H1 (cell line): Measurements from ENCODE around the gene PYGB. TPM values are rescaled to one million over a fixed set of nuclear protein-coding genes. Genes with fewer than 3 reads are reported as not detected.

ENCODE experiments used
- CTCF ChIA-PET: fragments of 300-600 bp; sonication (Branson Sonifier 250); formaldehyde crosslinking; loops from one replicate; lab custom pipeline; 2021; ENCODE audit not compliant: partially characterized antibody; lab: Charles Lee
- POLR2A ChIA-PET: fragments of 300-600 bp; sonication (Branson Sonifier 250); formaldehyde crosslinking; loops from one replicate; lab custom pipeline; 2021; ENCODE audit warnings: inconsistent platforms; ENCODE audit not compliant: partially characterized antibody; lab: Charles Lee
- DNase-seq, 2 experiments: peaks; one replicate each; pipeline versions ENCODE4 v3.0.0 to v3.0.0-alpha.2; 2010 to 2022; ENCODE audit warnings: low spot score in 2 of 2, low read depth in 1 of 2, mixed read lengths in 1 of 2
- FAIRE-seq: peaks from 2 replicates; lab custom pipeline; 2011; peaks lifted over from hg19 to GRCh38; lab: Jason Lieb, UNC
- H2AFZ ChIP-seq: 2 replicates; pipeline ENCODE4 v1.8.1; 2012; ENCODE audit warnings: low read length, inconsistent platforms
- H2AK5ac ChIP-seq: 2 replicates; pipeline ENCODE4 v1.6.1; 2013; ENCODE audit warnings: low read depth, low read length
- H2BK120ac ChIP-seq: replicated peaks from 2 replicates; pipeline ENCODE3; 2013; ENCODE audit warnings: low read depth, low read length, inconsistent platforms
- H2BK12ac ChIP-seq: 2 replicates; pipeline ENCODE4 v1.6.1; 2013; ENCODE audit warnings: low read depth, low read length
- H2BK15ac ChIP-seq: 2 replicates; pipeline ENCODE4 v1.6.1; 2013; ENCODE audit warnings: low read length
- H2BK20ac ChIP-seq: 2 replicates; pipeline ENCODE4 v1.6.1; 2013; ENCODE audit warnings: low read length
- H2BK5ac ChIP-seq: 2 replicates; pipeline ENCODE4 v1.6.1; 2013; ENCODE audit warnings: low read depth, low read length
- H3K14ac ChIP-seq: 2 replicates; pipeline ENCODE4 v1.6.1; 2013; ENCODE audit warnings: inconsistent platforms; ENCODE audit not compliant: insufficient read length
- H3K18ac ChIP-seq: 2 replicates; pipeline ENCODE4 v1.6.1; 2013; ENCODE audit warnings: low read length; ENCODE audit errors: extremely low read depth
- H3K23ac ChIP-seq: 2 replicates; pipeline ENCODE4 v1.6.1; 2013; ENCODE audit warnings: inconsistent platforms; ENCODE audit not compliant: insufficient read length
- H3K23me2 ChIP-seq: 2 replicates; pipeline ENCODE4 v1.6.1; 2013; ENCODE audit warnings: low read depth, low read length
- H3K27ac ChIP-seq: 2 replicates; pipeline ENCODE4 v1.6.1; 2011; ENCODE audit warnings: low read depth, low read length, inconsistent platforms
- H3K27me3 ChIP-seq, 4 experiments: replicated peaks in 1 of 4; 1 replicate in 1 of 4; 2 replicates in 3 of 4; pipeline versions ENCODE4 v1.6.1 to v1.8.1; 2011 to 2013; ENCODE audit warnings: low read length in 3 of 4, mild to moderate bottlenecking in 3 of 4, inconsistent platforms in 2 of 4, mixed read lengths in 2 of 4, moderate library complexity in 1 of 4; ENCODE audit not compliant: control insufficient read depth in 3 of 4, insufficient read depth in 3 of 4; ENCODE audit errors: extremely low read depth in 1 of 4
- H3K36me3 ChIP-seq, 4 experiments: 2 replicates each; pipeline versions ENCODE4 v1.6.1 to v1.8.1; 2011 to 2013; ENCODE audit warnings: mild to moderate bottlenecking in 4 of 4, low read length in 3 of 4, moderate library complexity in 2 of 4, control low read depth in 1 of 4, inconsistent platforms in 1 of 4; ENCODE audit not compliant: insufficient read depth in 4 of 4, control insufficient read depth in 2 of 4
- H3K4ac ChIP-seq: replicated peaks from 2 replicates; pipeline ENCODE3; 2013; ENCODE audit warnings: low read length, low read depth, mixed read lengths, inconsistent platforms; ENCODE audit not compliant: insufficient read length
- H3K4me1 ChIP-seq, 4 experiments: replicated peaks in 1 of 4; 1 replicate in 1 of 4; 2 replicates in 3 of 4; pipeline versions ENCODE4 v1.6.1 to v1.8.1; 2011 to 2013; ENCODE audit warnings: low read length in 3 of 4, inconsistent platforms in 2 of 4, mixed read lengths in 1 of 4; ENCODE audit not compliant: insufficient read depth in 4 of 4, control insufficient read depth in 3 of 4
- H3K4me2 ChIP-seq, 2 experiments: 2 replicates each; pipeline versions ENCODE4 v1.6.1 to v1.8.1; 2011 to 2013; ENCODE audit warnings: low read depth in 2 of 2, low read length in 2 of 2, control low read depth in 1 of 2, inconsistent platforms in 1 of 2, mild to moderate bottlenecking in 1 of 2; ENCODE audit not compliant: insufficient read depth in 1 of 2
- H3K4me3 ChIP-seq, 4 experiments: fragments of 200-600, 300-600 bp in 1 of 4; sonication (generic), shearing (Covaris generic), sonication (Bioruptor Twin) in 1 of 4; 2 replicates each; pipeline versions ENCODE4 v1.5.1 to v1.8.1; 2011 to 2016; ENCODE audit warnings: low read length in 4 of 4, low read depth in 3 of 4, control low read depth in 2 of 4, inconsistent platforms in 2 of 4, mild to moderate bottlenecking in 2 of 4, mixed read lengths in 1 of 4, moderate library complexity in 1 of 4; ENCODE audit not compliant: insufficient read depth in 2 of 4; ENCODE audit errors: extremely low read depth in 1 of 4
- H3K56ac ChIP-seq: replicated peaks from 2 replicates; pipeline ENCODE3; 2013; ENCODE audit warnings: low read depth, mild to moderate bottlenecking, mixed read lengths, low read length, inconsistent platforms; ENCODE audit not compliant: insufficient read length
- H3K79me1 ChIP-seq: 2 replicates; pipeline ENCODE4 v1.6.1; 2013; ENCODE audit warnings: low read depth, low read length, control low read depth
- H3K79me2 ChIP-seq, 2 experiments: 2 replicates each; pipeline versions ENCODE4 v1.6.1 to v1.8.1; 2012 to 2013; ENCODE audit warnings: low read length in 2 of 2, mild to moderate bottlenecking in 2 of 2, inconsistent platforms in 1 of 2; ENCODE audit not compliant: insufficient read depth in 2 of 2, control insufficient read depth in 1 of 2
- H3K9ac ChIP-seq, 4 experiments: replicated peaks in 1 of 4; 1 replicate in 1 of 4; 2 replicates in 3 of 4; pipeline versions ENCODE4 v1.6.1 to v1.8.1; 2011 to 2013; ENCODE audit warnings: low read depth in 3 of 4, low read length in 3 of 4, control low read depth in 2 of 4, mild to moderate bottlenecking in 2 of 4, moderate library complexity in 2 of 4, inconsistent platforms in 1 of 4; ENCODE audit errors: extremely low read depth in 1 of 4
- H3K9me3 ChIP-seq, 2 experiments: 2 replicates each; pipeline versions ENCODE4 v1.6.1 to v1.8.1; 2012 to 2013; ENCODE audit warnings: mild to moderate bottlenecking in 2 of 2, moderate library complexity in 2 of 2, control low read depth in 1 of 2, inconsistent platforms in 1 of 2, low read depth in 1 of 2, low read length in 1 of 2, mixed read lengths in 1 of 2; ENCODE audit not compliant: insufficient read depth in 2 of 2
- H4K20me1 ChIP-seq, 2 experiments: replicated peaks in 1 of 2; 2 replicates each; pipeline versions ENCODE3 to v1.8.1; 2011 to 2013; ENCODE audit warnings: inconsistent platforms in 2 of 2, low read length in 2 of 2, mild to moderate bottlenecking in 1 of 2; ENCODE audit not compliant: insufficient read depth in 2 of 2, control insufficient read depth in 1 of 2
- H4K5ac ChIP-seq: 2 replicates; pipeline ENCODE4 v1.6.1; 2013; ENCODE audit warnings: low read length, low read depth, mixed read lengths, inconsistent platforms; ENCODE audit not compliant: insufficient read length
- H4K8ac ChIP-seq: 2 replicates; pipeline ENCODE4 v1.8.0; 2013; ENCODE audit warnings: mild to moderate bottlenecking, moderate library complexity, low read length, inconsistent platforms; ENCODE audit not compliant: insufficient read depth; ENCODE audit errors: extremely low read depth
- H4K91ac ChIP-seq: replicated peaks from 2 replicates; pipeline ENCODE3; 2013; ENCODE audit warnings: low read length, mixed read lengths, inconsistent platforms; ENCODE audit not compliant: insufficient read length
- ASH2L ChIP-seq: fragments of 200-600, 300-600 bp; sonication (generic); IDR thresholded peaks from one replicate; pipeline ENCODE4 v1.7.1; 2017; ENCODE audit warnings: low read length
- BRCA1 ChIP-seq: IDR thresholded peaks from 2 replicates; pipeline ENCODE4 v1.6.1; 2012; ENCODE audit warnings: low read depth, low read length, improper control_type of control experiment
- HDAC6 ChIP-seq: IDR thresholded peaks from one replicate; pipeline ENCODE4 v1.7.1; 2012; ENCODE audit warnings: low read depth, mild to moderate bottlenecking, inconsistent platforms, low read length, moderate library complexity
- KDM4A ChIP-seq: IDR thresholded peaks from one replicate; pipeline ENCODE4 v1.7.1; 2012; ENCODE audit warnings: low read depth, mild to moderate bottlenecking, moderate library complexity, low read length, inconsistent platforms; ENCODE audit not compliant: severe bottlenecking
- PHF8 ChIP-seq: fragments of 200-600 bp; sonication (generic); conservative IDR thresholded peaks from 2 replicates; pipeline ENCODE4 v1.7.1; 2012; ENCODE audit warnings: low read depth, mild to moderate bottlenecking, inconsistent platforms, low read length, moderate library complexity
- POLR2A ChIP-seq, 2 experiments: IDR thresholded peaks; 1 replicate in 1 of 2; 2 replicates in 1 of 2; pipeline ENCODE4 v1.6.1; 2011; ENCODE audit warnings: low read depth in 2 of 2, low read length in 2 of 2, mild to moderate bottlenecking in 2 of 2; ENCODE audit errors: control extremely low read depth in 1 of 2
- RBBP5 ChIP-seq: IDR thresholded peaks from 2 replicates; pipeline ENCODE4 v1.7.1; 2012; ENCODE audit warnings: low read depth, mild to moderate bottlenecking, inconsistent platforms, low read length, moderate library complexity, borderline replicate concordance
- WGBS, 2 experiments: shearing (Covaris generic) in 1 of 2; methylation state at CpG; one replicate each; pipeline versions ENCODE4 v1.1.6 to v1.1.7; 2013 to 2015; ENCODE audit warnings: low lambda C conversion rate in 2 of 2, mixed read lengths in 2 of 2, inconsistent platforms in 1 of 2, low coverage in 1 of 2, missing lambda C conversion rate in 1 of 2; ENCODE audit not compliant: insufficient replicate concordance in 2 of 2, insufficient coverage in 1 of 2, insufficient read length in 1 of 2; ENCODE audit errors: extremely low coverage in 1 of 2, missing lambda C conversion rate in 1 of 2; 5-methylcytosine and 5-hydroxymethylcytosine counted together
- long read RNA-seq, 2 experiments: library from RNA in 1 of 2; library from capped mRNA in 1 of 2; stranded (forward); transcript quantifications; one replicate each; pipeline ENCODE4 v2.0.0, GENCODE V29; 2021; ENCODE audit warnings: inconsistent platforms in 1 of 2
- polyA minus RNA-seq, 3 experiments: library from RNA; depleted of rRNA, polyadenylated mRNA; stranded (reverse); fragments of >200 nt; gene quantifications; 1 replicate in 2 of 3; 2 replicates in 1 of 3; pipeline ENCODE4 v1.2.3, GENCODE V29; 2011
- polyA plus RNA-seq, 7 experiments: library from polyadenylated mRNA; depleted of rRNA in 3 of 7; stranded (reverse) in 5 of 7; unstranded in 2 of 7; fragments of >200 nt in 5 of 7; fragments of 200-250 nt in 2 of 7; gene quantifications; 1 replicate in 5 of 7; 2 replicates in 1 of 7; 4 replicates in 1 of 7; pipeline versions ENCODE4 v1.2.1 to v1.2.3, GENCODE V29; 2011 to 2013; ENCODE audit warnings: missing spikeins in 2 of 7, mixed read lengths in 2 of 7
- total RNA-seq: library from RNA; stranded (reverse); fragmentation: NEBNext Ultra II Directional; extraction: Animal tissue kit (Norgen Biotek cat#: 25700); gene quantifications from 2 replicates; pipeline ENCODE4 v1.2.1, GENCODE V29; 2021

Gene PYGB
- total RNA-seq (54.9 and 56.0 TPM in 2 replicates), polyA plus RNA-seq (2011; rRNA removed) (26.6 and 36.0 TPM in 2 replicates), polyA minus RNA-seq (2011; rRNA and poly(A)+ RNA removed) (29.7 and 33.8 TPM in 2 replicates)
- polyA plus RNA-seq (2011; cell fraction: cytosol; rRNA removed): 30.5 TPM
- polyA plus RNA-seq (2011; cell fraction: nucleus; rRNA removed): 104 TPM
- 29.4 to 49.2 TPM (median 45.5 TPM) in 4 replicates for polyA plus RNA-seq (2012, experiment 1 of 2)
- 47.3 TPM for polyA plus RNA-seq (2012, experiment 2 of 2)
- 25.1 TPM for polyA plus RNA-seq (2013, experiment 1 of 2)
- 22.9 TPM for polyA plus RNA-seq (2013, experiment 2 of 2)
- 27.2 TPM for polyA minus RNA-seq (2011; cell fraction: cytosol; rRNA and poly(A)+ RNA removed)
- 27.2 TPM for polyA minus RNA-seq (2011; cell fraction: nucleus; rRNA and poly(A)+ RNA removed)
- long read RNA-seq, experiment 1, full-length matches to known transcripts: 11 of 67 reads
- long read RNA-seq, experiment 1, partial matches to known transcripts: 53 of 67 reads
- long read RNA-seq, experiment 1, other reads (novel, unspliced or antisense): 3 of 67 reads
- long read RNA-seq, experiment 2, full-length matches to known transcripts: 2 of 2 reads
- long read RNA-seq, experiment 2, partial matches to known transcripts: 0 of 2 reads
- long read RNA-seq, experiment 2, other reads (novel, unspliced or antisense): 0 of 2 reads

- Histone ChIP-seq H2BK15ac (peak within 1 kb of the TSS; percentile 67; the same call in 1 of the 2 replicates), H2BK12ac (peak within 1 kb of the TSS; percentile 11; the same call in 1 of the 2 replicates), H4K8ac (peak within 1 kb of the TSS; percentile 97), H3K4me2 (peak within 1 kb of the TSS; percentile 56 to 98), H4K91ac (peak within 1 kb of the TSS; percentile 89), H3K9me3 (no peaks in the 10 kb centered on the region), H4K5ac (peak within 1 kb of the TSS; percentile 98), H2AK5ac (no peak within 1 kb of the TSS), H4K20me1 (peaks cover 3 to 10% of the 10 kb centered on the region in 2 experiments), H3K36me3 (no peaks in the 10 kb centered on the region), H2BK20ac (no peak within 1 kb of the TSS), H3K56ac (peak within 1 kb of the TSS; percentile 77), H3K27me3 (peaks cover 0 to 8% (median 7%) of the 10 kb centered on the region in 4 experiments; a peak in 4 of 7 replicates), H3K23ac (no peak within 1 kb of the TSS), H3K27ac (peak within 1 kb of the TSS; percentile 56; the same call in 1 of the 2 replicates), H3K4me1 (peaks cover 3 to 7% (median 4%) of the 10 kb centered on the region in 4 experiments; a peak in 6 of 7 replicates), H3K23me2 (peaks cover 10% of the 10 kb centered on the region; the same call in 1 of the 2 replicates), H3K79me2 (peaks cover 17 to 38% of the 10 kb centered on the region in 2 experiments), H3K9ac (peak within 1 kb of the TSS; percentile 55 to 83 (median 69)), H3K14ac (no peak within 1 kb of the TSS), H2BK120ac (no peak within 1 kb of the TSS), H3K4me3 (peak within 1 kb of the TSS; percentile 73 to 83 (median 77)), H3K79me1 (no peaks in the 10 kb centered on the region; the same call in 1 of the 2 replicates), H2AFZ (peak within 1 kb of the TSS; percentile 85; the same call in 1 of the 2 replicates), H2BK5ac (peak within 1 kb of the TSS; percentile 88; the same call in 1 of the 2 replicates), H3K18ac (peak within 1 kb of the TSS; percentile 95), H3K4ac (no peak within 1 kb of the TSS)
- ChIA-PET CTCF (interaction anchor here (0.7 to 4.0 kb wide), 16 partner anchors 8 to 257 kb away, joined by 3 to 24 read pairs (median 5); no protein-coding TSS in a partner anchor), POLR2A (interaction anchor here (0.8 to 2.4 kb wide), 8 partner anchors 8 to 336 kb away, joined by 3 to 8 read pairs (median 3); partner anchors contain the start of gene GINS1)
- 1% methylated on average over 64 of the region's 113 CpGs; no CpG with 5 or more reads in 1 of the 2 experiments for WGBS, 2 experiments
- DNase-seq: peak in 1 of 2 experiments; percentile 41
- no peak for FAIRE-seq
- TF ChIP-seq HDAC6: no peak
- TF ChIP-seq ASH2L: peak; percentile 64
- peak; percentile 90 for TF ChIP-seq PHF8
- TF ChIP-seq POLR2A (IDR thresholded peaks at IDR 0.05; ENCODE audit: control extremely low read depth in 1 of 2, low read depth in 2 of 2, low read length in 2 of 2): peak in 1 of 2 experiments; percentile 90; a peak in 2 of 3 replicates
- TF ChIP-seq BRCA1: no peak
- peak; percentile 82 for TF ChIP-seq RBBP5
- TF ChIP-seq KDM4A: peak; percentile 77
Measured at GRCh38 chr20:25247956-25248785, at the start of gene PYGB. PYGB (plus strand) TSS chr20:25248085; CDS start chr20:25248179, 94 bp downstream.
